ENCODE results near the gene HSD17B4.

GRCh38 chr5:119470105-119470763 is 17.9 kb downstream of the HSD17B4 start:
- TF ChIP-seq POLR2A (IDR thresholded peaks at IDR 0.05; ENCODE audit: low read depth) (no peak), POLR2AphosphoS5 (IDR thresholded peaks at IDR 0.05) (no peak), CTCF (IDR thresholded peaks at IDR 0.05) (no peak), EP300 (IDR thresholded peaks at IDR 0.05) (no peak)

Data from esophagus muscularis mucosa (tissue), 4 donors.